NOMO-1 treated with dmso at 0.1 percent for 144 hours (cell line): Measurements from ENCODE around the gene HTT.
"Not testable (repeated sequence)": the region's sequence is repeated elsewhere in the genome, so short reads cannot be mapped to it uniquely, and the experiment has no call there.

Experiments used
- DNase-seq: peaks from one replicate; lab custom pipeline; 2025; ENCODE audit not compliant: unreplicated experiment; lab: John Stamatoyannopoulos, UW

The HTT gene

DNA sequence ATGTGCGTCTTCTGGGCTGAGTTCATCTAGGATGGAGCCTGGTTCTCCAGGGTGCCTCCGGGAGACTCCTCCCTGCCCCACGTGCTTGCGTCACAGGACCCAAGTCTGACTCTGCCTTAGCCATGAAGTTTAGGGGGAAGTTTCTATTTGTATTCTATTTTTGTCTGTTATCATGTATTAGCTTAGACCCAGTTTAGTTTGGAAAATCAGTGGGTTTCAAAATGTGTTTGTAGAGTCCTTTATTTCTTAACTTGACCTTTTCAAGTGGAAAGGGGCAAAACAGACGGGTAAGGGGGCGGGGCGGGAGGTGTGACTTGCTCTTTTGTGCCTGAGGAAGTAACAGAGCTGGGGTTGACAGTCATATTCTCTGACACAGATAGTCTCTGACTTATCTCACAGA lies 86.0 kb downstream of the HTT start:
- DNase-seq = no peak

DNA sequence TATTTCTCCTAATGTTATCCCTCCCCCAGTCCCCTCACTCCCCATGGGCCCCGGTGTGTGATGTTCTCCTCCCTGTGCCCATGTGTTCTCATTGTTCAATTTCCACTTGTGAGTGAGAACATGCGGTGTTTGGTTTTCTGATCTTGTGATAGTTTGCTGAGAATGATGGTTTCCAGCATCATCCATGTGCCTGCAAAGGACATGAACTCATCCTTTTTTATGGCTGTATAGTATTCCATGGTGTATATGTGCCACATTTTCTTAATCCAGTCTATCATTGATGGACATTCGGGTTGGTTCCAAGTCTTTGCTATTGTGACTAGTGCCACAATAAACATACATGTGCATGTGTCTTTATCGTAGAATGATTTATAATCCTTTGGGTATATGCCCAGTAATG lies 86.6 kb downstream of the HTT start:
- not testable (repeated sequence) for DNase-seq

DNA sequence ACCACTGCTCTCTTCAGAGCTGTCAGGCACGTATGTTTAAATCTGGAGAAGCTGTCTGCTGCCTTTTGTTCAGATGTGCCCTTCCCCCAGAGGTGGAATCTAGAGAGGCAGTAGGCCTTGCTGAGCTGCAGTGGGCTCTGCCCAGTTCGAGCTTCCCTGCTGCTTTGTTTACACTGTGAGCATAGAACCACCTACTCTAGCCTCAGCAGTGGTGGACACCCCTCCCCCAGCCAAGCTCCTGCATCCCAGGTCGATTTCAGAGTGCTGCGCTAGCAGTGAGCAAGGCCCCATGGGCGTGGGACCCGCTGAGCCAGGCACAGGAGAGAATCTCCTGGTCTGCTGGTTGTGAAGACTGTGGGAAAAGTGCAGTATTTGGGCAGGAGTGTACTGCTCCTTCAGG lies 92.0 kb downstream of the HTT start:
- not testable (repeated sequence) for DNase-seq

DNA sequence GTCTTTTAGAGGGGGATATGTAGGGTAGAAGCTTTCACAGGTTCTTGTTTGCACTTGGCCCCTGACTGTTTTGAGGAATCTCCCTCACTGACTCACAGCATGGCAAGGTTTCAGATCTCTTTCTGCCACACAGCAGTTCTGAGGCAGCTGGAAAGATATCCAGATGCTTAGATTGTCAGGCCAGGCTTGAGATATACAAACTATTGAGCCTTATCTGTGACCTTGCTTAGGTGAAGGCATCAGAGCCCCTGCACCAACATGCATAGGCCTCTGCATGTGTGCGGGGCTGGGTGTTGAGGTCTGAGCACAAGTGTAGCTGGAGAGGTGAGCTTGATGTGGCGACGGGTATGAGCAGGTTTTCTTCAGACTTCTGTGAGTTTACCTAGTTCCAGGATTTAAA lies 93.5 kb downstream of the HTT start:
- no peak for DNase-seq

DNA sequence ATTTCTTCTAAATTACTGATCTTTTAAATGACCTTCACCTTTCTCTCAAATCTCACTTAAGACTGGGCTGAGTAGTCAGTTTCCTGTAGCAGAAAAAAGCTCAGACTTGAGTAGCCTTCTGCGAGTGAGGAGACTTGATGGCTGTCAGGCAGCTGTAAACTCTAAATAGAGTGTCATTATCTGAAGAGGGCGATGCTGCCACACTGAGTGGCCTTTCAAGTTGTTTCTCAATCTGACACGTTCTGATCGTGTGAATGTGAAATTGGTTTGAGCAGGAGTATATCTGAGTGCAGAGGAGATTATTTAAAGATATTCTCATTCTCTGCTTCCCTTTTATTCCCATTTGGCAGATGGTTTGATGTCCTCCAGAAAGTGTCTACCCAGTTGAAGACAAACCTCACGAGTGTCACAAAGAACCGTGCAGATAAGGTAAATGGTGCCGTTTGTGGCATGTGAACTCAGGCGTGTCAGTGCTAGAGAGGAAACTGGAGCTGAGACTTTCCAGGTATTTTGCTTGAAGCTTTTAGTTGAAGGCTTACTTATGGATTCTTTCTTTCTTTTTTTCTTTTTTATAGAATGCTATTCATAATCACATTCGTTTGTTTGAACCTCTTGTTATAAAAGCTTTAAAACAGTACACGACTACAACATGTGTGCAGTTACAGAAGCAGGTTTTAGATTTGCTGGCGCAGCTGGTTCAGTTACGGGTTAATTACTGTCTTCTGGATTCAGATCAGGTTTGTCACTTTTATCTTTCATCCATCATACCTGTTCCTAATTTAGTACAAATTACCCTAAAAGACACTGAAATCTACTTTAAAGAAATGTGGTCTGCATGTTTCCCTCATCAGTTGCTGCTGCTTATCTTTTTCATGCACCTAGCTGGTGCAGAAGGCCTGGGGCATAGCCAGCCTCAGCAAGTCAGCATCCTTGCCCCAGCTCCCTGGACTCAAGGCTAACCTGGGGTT lies 100.2 kb downstream of the HTT start:
- DNase-seq = no peak

DNA sequence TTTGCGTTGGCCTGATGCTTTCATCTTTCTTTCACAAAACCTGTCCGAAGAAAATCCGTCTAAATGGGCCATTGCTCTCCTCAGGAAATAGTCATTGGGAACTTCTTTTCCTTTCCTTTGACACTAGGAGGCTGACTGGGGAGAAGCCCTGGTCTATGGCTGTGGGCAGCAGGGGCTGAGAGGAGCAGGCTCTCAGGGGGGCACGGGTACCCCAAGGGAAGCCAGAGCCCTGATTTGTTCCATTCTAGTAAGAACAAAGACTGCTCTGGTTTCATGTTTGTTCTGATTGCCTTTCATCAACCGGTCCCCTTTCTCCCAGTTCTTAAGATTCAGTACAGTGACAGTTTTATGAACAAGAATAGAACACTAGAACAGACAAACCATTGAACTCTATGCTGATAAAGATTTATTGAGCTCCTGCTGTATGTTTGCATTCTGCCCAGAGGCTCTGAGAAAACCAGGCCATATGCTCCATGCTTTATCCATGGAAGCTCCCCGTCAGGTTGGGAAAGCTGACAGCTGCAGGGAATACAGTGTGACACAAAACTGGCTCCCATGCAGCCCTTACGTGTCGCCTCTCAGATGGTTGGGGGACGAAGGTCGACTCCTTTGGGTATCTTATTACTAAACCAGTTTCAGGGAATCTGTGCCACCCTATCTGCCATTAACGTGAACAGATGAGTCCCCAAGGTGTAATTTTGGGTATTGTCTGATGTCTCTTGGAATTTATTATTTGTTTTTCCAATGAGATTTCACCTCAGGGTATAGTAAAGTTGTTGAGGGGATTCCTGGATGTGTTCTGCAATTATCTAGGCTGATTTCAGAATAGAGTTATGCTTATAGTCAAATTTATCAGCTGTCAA lies 102.1 kb downstream of the HTT start:
- no peak for DNase-seq

DNA sequence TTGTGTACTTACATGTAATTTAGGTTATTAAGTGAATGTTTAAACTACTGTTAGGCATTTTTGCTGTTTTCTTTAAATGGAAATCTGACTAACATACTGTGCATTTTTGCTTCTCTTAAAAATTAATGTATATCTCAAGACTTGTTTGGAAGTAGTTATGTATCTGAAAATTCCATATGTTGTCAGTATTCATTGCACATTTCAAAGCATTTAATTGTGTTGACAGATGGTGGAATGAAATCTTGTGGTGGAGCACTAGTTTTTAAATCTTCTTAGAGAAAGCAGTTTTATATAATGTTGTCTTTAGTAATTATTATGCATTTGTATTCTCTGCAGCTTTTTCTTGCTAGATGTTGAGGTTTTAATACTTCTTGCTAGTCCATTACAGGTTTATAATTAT lies 102.9 kb downstream of the HTT start:
- DNase-seq = no peak

DNA sequence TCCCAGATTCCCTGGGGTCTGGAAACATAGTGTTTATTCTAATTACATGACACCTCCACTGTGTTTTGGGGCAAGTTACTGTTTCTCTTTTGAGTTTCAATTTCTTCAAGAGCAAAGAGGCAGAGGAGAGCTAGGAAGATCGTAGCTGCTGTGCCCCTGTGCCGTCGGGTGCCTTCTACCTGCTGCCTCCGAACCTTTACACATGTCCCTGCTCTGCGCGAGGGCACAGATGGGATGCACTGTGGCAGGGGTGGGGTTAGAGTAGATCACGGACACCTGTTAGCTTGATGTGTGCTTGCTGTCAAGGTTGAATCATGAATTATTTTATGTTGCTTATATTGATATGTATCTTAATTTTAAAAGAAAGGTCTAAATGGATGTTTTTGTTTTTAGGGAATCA lies 103.4 kb downstream of the HTT start:
- DNase-seq = no peak

DNA sequence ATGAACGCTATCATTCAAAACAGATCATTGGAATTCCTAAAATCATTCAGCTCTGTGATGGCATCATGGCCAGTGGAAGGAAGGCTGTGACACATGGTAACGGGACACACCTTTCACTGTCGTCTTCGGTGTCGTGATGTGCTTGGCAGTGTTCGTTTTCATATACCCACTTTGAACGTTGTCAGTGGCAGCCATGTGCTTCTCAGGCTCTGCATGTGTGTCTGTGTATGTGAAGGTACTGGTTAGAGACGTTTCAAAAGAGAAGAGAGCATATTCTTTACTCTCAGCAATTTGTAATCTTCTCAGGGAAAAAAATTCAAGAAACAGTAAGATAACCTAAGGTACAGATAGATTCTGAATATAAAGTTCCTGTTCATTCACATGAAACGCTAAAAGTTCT lies 103.9 kb downstream of the HTT start:
- no peak for DNase-seq

DNA sequence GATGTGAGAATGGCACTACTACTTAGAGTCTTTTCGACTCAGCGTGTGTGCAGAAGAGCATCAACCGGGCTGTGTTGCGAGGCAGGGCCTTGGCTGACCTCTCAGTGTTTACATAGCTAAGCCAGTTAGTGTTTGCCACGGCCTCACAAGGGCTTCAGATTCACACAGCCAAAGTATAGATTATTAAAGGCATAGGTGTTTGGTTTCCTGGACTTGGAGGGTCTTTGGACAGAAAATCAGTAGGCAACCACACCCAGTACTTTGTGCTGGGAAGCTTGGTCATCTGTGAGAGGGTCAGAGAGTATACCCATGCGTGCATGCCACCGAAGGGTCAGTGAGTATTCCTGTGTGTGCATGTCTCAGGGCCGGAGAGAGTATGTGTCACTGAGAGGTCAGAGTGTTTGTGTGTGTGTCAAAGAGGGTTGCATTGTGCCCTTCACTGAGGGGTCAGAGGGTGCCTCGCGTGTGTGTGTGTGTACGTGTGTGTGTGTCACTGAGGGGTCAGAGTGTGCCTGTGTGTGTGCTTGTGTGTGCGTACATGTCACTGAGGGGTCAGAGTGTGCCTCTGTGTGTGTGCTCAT lies 104.7 kb downstream of the HTT start:
- DNase-seq = no peak

DNA sequence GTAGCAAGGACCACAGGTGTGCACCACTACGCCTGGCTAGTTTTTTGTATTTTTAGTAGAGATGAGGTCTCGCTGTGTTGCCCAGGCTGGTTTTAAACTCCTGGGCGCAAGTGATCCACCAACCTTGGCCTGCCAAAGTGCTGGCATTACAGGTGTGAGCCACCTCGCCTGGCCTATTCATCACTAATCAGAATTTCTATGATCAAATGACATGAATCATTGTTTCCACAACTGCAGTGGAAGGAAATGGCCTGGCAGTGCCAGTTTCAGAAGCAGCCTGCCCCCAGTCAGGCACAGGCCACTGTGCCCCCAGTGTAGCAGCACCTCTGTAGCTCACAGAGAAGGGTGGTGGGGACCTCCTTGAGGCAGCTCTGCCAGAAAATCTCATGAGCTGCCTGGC lies 108.5 kb downstream of the HTT start:
- DNase-seq = no peak

DNA sequence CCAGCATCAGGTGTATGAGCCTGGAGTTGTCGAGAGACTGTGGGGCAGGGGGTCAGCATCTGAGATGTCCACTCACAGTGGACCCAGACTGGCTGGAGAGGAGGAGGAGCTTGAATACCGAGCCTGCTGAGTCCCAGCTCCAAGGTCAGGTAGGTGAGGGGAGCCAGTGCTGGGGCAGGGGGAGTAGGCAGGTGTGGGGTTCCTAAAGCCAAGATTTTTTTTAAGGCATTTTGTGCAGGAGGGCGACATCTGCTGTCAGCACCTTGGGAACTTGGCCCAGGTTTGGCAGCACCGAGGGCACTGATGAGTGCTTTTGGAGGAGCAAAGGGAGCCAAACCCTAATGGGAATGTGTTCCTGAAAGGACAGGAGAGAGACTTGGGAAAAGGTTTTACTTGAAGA lies 110.2 kb downstream of the HTT start:
- no peak for DNase-seq

DNA sequence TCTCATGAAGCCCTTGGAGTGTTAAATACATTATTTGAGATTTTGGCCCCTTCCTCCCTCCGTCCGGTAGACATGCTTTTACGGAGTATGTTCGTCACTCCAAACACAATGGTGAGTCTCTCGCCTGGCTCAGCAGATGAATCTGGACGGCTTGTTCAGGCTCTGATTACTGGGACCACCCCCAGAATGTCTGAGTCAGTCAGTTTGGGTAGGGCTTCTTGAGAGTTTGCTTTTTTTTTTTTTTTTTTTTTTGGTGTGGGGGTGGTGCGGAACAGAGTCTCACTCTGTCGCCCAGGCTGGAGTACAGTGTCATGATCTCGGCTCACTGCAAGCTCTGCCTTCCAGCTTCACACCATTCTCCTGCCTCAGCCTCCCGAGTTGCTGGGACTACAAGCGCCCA lies 112.1 kb downstream of the HTT start:
- DNase-seq = no peak

DNA sequence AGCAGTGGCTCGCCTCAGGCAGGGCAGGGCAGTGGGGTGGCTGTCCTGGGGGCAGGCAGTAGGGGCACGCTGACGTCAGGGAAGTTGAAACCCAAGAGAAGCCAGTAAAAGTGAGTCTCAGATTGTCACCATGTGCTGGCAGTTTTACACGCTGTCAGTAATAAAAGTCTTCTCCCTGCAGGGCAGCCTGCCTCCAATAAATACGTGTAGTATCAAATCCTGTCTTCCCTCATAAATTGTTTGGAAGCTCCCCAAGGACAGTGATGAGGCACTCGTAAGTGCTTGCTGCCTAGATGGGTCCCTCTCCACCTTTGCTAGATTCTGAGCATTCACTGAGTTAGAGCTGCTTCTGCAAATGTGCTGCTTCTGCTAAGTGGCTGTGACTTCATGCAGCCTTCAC lies 113.6 kb downstream of the HTT start:
- no peak for DNase-seq

DNA sequence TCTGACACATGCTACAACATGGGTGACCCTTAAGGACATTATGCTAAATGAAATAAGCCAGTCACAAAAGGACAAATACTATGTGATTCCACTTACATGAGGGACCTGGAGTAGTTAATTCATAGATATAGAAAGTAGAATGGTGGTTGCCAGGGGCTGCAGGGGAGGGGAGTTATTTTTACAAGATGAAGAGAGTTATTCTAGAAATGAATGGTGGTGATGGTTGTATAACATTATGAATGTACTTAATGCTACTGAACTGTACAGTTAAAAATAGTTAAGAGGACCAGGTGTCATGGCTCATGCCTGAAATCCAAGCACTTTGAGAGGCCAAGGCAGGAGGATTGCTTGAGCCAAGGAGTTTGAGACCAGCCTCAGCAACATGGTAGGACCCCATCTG lies 115.0 kb downstream of the HTT start:
- DNase-seq = no peak

DNA sequence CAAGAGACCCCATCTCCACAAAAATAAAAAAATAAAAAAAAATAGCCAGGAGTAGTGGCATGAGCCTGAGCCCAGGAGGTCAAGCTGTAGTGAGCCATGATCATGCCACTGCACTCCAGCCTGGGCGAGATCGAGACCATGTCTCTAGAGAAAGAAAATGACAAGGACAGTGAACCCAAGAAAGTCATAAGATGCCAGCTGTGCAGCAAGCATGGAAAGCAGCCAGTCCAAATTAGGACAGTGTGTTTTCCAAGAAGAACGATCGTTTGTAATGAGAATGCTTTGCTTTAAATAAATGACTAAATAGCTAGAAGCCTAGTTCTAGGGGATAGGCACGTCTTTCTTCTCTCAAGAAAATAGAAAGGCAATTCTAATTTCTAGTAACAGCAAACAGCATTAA lies 116.1 kb downstream of the HTT start:
- no peak for DNase-seq

DNA sequence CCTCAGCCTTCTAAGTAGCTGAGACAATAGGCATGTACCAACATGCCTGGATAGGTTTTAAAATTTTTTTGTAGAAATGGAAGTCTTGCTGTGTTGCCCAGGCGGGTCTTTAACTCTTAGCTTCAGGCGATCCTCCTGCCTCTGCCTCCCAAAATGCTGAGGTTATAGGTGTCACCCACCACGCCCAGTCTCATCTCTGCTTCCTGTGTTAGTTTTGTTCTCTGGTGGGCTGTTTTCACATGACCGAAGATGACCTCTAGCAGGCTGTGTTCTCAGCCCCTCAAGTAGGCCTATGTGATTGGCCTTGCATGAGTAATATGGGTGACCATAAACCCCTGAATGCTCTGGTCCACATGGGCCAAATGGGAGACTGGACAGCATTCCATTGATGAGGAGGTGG lies 117.7 kb downstream of the HTT start:
- DNase-seq = no peak

DNA sequence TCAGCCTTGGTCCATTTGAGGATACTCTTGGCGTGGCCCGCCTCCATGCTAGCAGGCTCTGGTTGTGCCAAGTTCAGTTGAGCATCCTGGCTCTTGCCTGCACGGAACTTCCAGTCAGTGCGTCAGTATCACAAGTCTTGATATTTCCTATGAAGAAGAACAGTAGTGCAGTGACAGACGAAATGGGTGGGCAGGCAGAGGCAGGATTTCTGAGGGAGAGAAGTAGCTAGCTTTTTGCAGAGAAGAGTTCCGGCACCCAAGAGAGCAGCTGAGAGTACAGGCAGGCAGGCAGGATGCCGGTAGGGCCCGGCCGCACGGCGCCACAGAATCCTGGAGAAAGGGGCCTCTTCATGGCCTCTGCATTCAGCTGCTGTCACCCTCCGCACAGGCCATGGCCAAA lies 118.3 kb downstream of the HTT start:
- no peak for DNase-seq

DNA sequence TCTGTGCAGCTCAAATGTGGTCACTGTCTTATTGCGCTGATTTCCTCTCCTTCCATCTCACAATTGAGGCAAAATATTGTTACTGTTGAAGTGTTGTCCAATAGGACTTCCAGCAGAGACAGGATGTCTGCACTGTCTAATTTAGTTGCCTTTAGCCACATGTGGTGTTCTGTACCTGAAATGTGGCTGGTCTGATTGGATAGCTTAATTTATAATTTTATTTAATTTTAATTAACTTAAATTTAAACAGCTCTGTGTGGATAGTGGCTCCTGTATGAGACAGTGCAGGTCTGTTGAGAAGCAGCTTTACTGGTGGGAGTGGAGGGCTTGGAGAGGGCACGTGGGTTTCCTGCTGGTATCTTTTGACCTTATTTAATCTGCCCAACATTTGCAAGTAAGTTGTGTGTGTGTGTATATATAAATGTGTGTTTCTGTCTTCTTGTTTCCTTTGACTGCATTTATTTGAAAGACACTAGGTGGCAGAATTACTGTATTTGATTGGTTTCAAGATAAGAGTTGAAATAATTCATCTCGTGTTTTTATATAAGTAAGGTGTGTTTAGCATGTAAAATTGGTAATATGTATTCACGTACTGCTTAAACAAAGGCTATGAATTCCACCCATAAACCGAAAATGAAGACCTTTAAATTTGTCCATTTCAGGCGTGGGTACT lies 119.2 kb downstream of the HTT start:
- DNase-seq = no peak

DNA sequence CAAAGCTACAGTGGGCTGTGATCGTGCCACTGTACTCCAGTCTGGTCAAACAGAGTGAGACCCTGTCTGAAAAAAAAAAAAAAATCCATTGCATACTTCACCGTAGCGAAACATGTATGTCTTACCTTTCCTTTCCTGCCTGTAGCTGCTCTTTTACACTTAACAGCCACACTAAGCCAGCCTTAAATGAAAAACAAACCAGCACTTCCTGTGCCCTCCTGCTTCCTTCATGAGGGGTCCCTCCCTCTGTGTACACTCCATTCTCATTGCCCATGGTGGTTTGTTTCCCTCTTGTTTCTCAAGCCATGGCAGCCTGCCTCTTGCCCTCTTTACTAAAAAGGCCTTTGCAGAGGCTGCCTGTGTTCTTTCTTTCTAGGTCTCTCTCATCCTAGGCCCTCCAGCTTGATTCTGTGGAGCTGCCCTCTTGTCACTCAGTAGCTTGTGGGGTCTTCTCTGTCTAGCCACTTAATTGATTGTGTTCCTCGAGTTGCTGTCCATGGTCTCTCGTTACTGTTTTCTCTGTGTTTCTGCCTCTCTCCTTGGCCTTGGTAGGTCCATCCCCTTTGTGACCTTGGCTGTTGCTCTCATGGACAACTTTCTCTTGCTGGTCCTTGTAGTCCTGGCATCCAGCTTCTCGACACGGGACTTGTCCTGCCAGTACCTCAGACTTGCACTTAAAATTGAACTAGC lies 122.3 kb downstream of the HTT start:
- DNase-seq = no peak
